ENCODE data around the gene NUAK2. TPM values are rescaled to one million over a fixed set of nuclear protein-coding genes. Genes with fewer than 3 reads are reported as not detected.

The NUAK2 gene
- total RNA-seq, 6 experiments from 2014 or later = 6.3 to 8.2 (median 7.3) TPM

DNA sequence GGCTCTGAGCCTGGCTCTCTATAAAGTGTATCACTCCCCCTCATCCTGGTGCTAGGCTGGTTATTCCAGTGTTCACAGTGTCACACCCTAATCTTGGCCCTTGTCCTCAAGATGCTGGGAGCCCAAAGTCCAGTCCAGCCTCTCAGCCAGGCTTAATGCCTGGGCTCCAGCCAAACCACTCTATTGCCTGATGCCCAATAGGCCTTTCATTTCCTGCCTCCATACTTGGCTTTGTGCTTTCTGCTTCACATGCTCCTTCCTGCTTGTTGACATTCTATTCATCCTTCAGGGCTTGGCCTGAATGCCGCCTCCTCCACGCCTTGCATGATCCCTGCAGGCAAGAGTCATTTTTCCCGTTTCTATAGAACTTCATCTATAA lies 33.5 kb upstream of the NUAK2 start:
- Mint-ChIP-seq H3K4me1 (ENCODE audit: low read depth) (peaks cover 9% of the 10 kb centered on the region; the same call in 1 of the 2 replicates), H3K4me3 (no peak overlapping the region), H3K9me3 (no peaks in the 10 kb centered on the region), H3K36me3 (ENCODE audit: low read depth) (no peaks in the 10 kb centered on the region), H3K27ac (no peak overlapping the region), H3K27me3 (ENCODE audit: insufficient read depth) (peaks cover 36% of the 10 kb centered on the region)
- TF ChIP-seq, protein P1, sequence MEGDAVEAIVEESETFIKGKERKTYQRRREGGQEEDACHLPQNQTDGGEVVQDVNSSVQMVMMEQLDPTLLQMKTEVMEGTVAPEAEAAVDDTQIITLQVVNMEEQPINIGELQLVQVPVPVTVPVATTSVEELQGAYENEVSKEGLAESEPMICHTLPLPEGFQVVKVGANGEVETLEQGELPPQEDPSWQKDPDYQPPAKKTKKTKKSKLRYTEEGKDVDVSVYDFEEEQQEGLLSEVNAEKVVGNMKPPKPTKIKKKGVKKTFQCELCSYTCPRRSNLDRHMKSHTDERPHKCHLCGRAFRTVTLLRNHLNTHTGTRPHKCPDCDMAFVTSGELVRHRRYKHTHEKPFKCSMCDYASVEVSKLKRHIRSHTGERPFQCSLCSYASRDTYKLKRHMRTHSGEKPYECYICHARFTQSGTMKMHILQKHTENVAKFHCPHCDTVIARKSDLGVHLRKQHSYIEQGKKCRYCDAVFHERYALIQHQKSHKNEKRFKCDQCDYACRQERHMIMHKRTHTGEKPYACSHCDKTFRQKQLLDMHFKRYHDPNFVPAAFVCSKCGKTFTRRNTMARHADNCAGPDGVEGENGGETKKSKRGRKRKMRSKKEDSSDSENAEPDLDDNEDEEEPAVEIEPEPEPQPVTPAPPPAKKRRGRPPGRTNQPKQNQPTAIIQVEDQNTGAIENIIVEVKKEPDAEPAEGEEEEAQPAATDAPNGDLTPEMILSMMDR (IDR thresholded peaks at IDR 0.05) = no peak
- no peak for DNase-seq

- Mint-ChIP-seq H3K9me3 (no peaks in the 10 kb centered on the region), H3K4me1 (ENCODE audit: low read depth) (peaks cover 9% of the 10 kb centered on the region; the same call in 1 of the 2 replicates), H3K36me3 (ENCODE audit: low read depth) (no peaks in the 10 kb centered on the region), H3K27ac (no peak overlapping the region), H3K4me3 (no peak overlapping the region), H3K27me3 (ENCODE audit: insufficient read depth) (peaks cover 34% of the 10 kb centered on the region)
- TF ChIP-seq, protein P1 (IDR thresholded peaks at IDR 0.05) = peak; percentile 92
- DNase-seq = peak; percentile 60
These were observed 32.9 kb upstream of the NUAK2 start for GRCh38 chr1:205354259-205355074.

GRCh38 chr1:205353612-205354011 lies 32.1 kb upstream of the NUAK2 start:
- H3K9me3 Mint-ChIP-seq = no peaks in the 10 kb centered on the region
- no peak overlapping the region for H3K27ac Mint-ChIP-seq
- peaks cover 32% of the 10 kb centered on the region for H3K27me3 Mint-ChIP-seq (ENCODE audit: insufficient read depth)
- DNase-seq = no peak
- H3K4me3 Mint-ChIP-seq = no peak overlapping the region
- TF ChIP-seq, protein P1 (IDR thresholded peaks at IDR 0.05) = no peak
- no peaks in the 10 kb centered on the region for H3K36me3 Mint-ChIP-seq (ENCODE audit: low read depth)
- H3K4me1 Mint-ChIP-seq (ENCODE audit: low read depth) = peaks cover 9% of the 10 kb centered on the region; the same call in 1 of the 2 replicates

DNA sequence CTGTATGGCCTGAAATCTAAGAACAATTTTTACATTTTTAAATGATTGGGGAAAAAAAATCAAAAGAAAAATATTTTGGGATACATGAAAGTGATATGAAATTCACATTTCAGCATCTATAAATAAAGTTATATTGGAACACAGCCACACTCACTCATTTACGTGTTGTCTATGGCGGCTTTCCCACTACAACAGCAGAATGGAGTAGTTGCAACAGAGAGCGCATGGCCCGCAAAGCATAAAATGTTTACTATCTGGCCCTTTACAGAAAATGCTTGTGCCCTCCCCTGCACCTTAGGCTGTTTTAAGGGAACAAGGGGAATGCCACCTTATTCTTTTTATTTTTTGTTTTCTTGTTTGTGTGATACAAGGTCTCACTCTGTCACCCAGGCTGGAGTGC lies 31.6 kb upstream of the NUAK2 start:
- Mint-ChIP-seq H3K9me3 (no peaks in the 10 kb centered on the region), H3K36me3 (ENCODE audit: low read depth) (no peaks in the 10 kb centered on the region), H3K4me1 (ENCODE audit: low read depth) (peaks cover 9% of the 10 kb centered on the region; the same call in 1 of the 2 replicates), H3K27ac (no peak overlapping the region), H3K4me3 (no peak overlapping the region), H3K27me3 (ENCODE audit: insufficient read depth) (peaks cover 33% of the 10 kb centered on the region)
- no peak for DNase-seq
- TF ChIP-seq, protein P1 (IDR thresholded peaks at IDR 0.05) = no peak

DNA sequence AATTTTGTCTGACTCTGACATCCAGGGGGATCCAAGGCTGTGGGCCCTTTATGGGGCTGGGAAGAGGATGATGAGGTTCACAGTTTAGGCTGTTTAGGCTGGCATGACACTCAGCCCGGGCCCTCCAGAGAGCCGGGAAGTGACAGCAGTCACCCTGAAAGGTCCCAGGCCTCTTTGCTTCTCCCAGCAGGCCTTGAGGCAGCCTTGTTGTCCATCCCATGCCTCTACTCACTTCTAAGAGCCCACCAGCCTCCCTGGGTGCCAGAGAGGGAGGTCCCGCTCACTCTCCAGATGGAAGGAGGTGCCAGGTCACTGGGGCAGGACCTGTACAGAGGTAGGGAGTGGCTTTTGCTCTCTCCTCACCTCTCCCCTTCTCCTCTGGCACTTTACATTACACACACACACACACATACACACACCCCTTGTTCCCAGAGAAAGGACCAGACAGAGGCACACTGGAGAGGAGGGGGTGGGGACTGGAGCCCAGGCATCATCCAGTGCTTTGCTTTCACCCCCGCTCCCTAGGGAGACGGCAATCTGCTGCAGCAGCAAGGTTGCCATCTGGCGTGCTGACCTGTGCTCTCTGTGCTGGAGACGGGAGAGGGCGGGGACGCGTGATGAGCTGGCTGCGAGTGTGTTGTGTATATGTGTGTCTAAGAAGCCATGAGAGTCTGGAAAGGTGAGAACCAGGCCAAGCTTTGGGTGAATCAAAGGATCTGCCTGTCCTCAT lies 30.6 kb upstream of the NUAK2 start:
- no peak for DNase-seq
- Mint-ChIP-seq H3K27ac (no peak overlapping the region), H3K4me1 (ENCODE audit: low read depth) (peaks cover 9% of the 10 kb centered on the region; the same call in 1 of the 2 replicates), H3K27me3 (ENCODE audit: insufficient read depth) (peaks cover 38% of the 10 kb centered on the region), H3K36me3 (ENCODE audit: low read depth) (no peaks in the 10 kb centered on the region), H3K4me3 (no peak overlapping the region), H3K9me3 (no peaks in the 10 kb centered on the region)
- TF ChIP-seq, protein P1 (IDR thresholded peaks at IDR 0.05) = no peak
